ENCODE data around the gene LIMS1.

LIMS1 gene

GRCh38 chr2:108614659-108615058 is 80.4 kb downstream of the LIMS1 start:
- DNase-seq (ENCODE audit: low read depth, low spot score): no peak

- DNase-seq (ENCODE audit: low read depth, low spot score): no peak
Measured at GRCh38 chr2:108615480-108616090, 81.3 kb downstream of the LIMS1 start.

DNA sequence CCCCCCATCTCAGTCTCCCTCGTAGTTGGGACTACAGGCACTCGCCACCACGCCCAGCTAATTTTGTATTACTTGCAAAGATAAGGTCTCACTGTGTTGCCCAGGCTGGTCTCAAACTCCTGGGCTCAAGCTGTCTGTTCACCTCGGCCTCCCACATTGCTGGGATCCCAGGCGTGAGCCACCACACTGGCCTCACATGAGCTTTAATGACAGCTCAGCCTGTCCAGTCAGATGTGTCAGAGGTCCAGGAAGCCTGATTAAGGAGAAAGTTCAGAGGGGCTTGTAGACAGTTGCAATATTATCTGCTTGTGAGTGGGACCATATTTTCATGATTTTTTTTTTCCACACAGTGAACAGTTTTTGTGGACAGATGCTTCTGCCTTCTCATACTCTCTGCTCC is 82.0 kb downstream of the LIMS1 start:
- no peak for DNase-seq (ENCODE audit: low read depth, low spot score)

DNA sequence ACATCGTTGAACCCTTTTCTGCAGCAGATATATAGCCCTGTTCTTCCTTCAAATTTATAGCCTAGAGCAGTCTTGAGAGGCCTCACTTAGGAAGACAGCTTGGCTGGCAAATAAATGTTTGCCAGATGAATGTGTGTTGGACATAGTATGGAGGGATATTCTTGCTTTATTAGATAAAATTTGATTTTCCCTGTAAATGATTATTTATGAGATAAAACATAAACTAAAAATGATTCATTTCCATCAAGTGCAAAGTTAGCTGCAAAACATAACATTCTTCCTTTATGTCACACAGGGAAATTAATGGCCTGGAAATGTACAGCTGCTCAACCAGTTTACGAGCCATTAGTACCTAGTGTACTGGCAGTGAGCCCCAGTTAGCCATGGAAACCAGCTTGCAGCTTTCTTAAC is 82.5 kb downstream of the LIMS1 start:
- DNase-seq (ENCODE audit: low read depth, low spot score): no peak

- no peak for DNase-seq (ENCODE audit: low read depth, low spot score)
Measured at GRCh38 chr2:108617617-108618016, 83.3 kb downstream of the LIMS1 start.

DNA sequence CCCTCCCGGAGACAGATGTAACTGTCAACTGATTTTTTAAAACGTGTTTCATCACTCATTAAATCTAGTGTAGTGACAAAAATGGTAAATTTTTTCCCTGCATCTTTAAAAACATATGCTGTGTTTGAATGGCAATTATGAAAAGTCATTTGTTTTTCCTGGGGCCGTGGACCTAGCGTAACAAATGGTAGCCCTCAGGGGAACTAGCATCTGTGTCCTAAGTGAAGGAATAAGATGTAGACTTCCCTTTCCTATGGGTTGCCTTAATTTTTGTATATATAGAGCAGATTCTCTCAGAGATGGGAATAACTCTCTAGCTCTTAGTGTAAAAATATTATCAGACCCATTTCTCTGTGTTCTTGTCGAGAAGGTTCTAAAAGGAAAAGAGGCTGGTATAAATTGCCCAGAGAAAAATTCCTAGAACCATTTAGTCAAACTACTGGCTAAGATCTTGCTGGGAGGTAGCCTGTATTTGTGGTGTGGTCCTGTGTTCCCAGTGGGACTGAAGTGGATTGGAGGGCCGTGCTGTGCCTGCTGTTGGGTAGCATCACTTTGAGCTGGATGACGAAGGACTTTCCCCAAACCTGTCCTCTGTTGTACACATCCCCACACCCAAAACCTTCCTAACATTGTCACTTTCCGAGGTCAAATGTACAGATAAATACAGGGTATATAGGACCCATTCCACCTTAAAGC is 85.8 kb downstream of the LIMS1 start:
- DNase-seq (ENCODE audit: low read depth, low spot score): no peak

DNA sequence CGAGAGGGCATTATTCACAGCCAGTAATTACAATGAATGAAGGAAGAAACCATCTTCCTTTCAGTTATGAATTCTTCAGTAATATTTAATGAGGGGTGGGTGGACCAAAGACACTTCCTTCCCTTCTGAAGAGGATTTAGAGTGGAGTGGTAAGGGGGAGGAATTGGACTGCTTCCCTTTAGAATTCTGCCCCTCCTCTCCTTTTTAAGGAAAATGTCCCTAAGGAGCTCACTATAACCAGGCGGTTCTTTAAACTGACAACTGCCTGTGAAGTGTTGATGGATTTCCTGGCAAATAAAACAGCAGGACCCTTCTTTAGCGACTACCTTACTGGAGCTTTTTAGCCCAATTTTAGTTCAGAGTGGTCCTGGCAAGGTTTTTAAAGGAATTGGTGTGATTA is 86.4 kb downstream of the LIMS1 start:
- no peak for DNase-seq (ENCODE audit: low read depth, low spot score)

DNA sequence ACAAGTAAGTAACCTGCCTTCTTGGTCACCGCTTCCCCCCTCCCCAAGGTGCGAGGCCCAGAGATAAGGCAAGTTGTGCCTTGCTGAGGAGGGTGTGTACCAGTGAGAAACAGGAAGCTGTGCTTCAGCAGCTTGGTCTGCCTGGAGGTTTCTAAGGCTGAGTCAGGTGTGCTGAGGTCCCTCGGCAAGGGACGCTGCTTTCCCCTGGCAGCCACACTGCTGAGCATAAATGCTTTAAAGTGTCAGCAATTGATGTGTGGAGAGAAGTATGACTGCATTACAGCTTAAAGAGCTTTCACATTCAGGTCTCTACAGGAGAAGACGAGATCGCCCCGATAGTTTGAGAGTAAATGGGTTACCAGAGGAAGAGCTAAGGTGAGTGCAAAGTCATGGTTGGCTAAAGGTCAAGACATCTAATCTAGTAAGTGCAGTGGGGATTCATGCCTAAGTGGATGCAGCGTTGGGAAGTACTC is 86.9 kb downstream of the LIMS1 start:
- DNase-seq (ENCODE audit: low read depth, low spot score): peak; percentile 32

GRCh38 chr2:108621687-108622681 is 87.7 kb downstream of the LIMS1 start:
- no peak for DNase-seq (ENCODE audit: low read depth, low spot score)

DNA sequence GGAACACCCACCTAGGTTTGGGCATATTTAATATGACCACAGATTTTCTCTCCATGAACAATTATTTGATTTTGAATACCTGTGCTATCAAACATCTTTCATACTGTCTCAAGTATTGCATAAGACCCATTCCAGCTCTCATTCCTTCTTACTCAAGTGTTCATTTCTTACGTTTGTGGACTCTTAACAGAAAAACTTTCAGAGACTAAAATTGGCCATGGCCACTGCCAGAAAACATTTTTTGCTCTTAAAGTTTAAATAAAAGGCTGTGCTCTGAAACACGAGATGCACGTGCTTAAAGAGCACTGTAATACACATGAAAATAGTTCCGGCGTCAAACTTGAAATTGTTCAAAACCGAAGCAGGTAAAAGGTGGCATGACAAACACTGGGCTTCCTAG is 89.3 kb downstream of the LIMS1 start:
- DNase-seq (ENCODE audit: low read depth, low spot score): no peak

- DNase-seq (ENCODE audit: low read depth, low spot score): no peak
Measured at GRCh38 chr2:108625186-108625827, 91.0 kb downstream of the LIMS1 start.

DNA sequence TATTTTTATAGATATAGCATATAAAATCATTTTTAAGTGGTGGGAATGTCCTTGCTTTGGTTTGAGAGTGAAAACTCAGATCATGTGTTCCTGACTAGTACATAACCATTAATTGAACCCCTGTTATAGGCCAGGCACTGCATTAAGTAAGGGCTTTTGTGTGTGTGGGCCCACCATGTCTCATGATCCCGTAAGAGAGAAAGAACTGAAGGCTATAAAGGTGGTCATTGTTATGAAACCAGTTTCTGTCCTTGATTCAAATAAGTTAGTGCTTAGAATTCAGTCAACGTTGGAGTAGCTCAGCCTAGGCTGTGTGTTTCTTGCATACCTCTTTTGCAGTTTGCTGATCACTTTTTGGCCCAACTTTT is 91.5 kb downstream of the LIMS1 start:
- DNase-seq (ENCODE audit: low read depth, low spot score): no peak

GRCh38 chr2:108626995-108627394 is 92.7 kb downstream of the LIMS1 start:
- no peak for DNase-seq (ENCODE audit: low read depth, low spot score)

DNA sequence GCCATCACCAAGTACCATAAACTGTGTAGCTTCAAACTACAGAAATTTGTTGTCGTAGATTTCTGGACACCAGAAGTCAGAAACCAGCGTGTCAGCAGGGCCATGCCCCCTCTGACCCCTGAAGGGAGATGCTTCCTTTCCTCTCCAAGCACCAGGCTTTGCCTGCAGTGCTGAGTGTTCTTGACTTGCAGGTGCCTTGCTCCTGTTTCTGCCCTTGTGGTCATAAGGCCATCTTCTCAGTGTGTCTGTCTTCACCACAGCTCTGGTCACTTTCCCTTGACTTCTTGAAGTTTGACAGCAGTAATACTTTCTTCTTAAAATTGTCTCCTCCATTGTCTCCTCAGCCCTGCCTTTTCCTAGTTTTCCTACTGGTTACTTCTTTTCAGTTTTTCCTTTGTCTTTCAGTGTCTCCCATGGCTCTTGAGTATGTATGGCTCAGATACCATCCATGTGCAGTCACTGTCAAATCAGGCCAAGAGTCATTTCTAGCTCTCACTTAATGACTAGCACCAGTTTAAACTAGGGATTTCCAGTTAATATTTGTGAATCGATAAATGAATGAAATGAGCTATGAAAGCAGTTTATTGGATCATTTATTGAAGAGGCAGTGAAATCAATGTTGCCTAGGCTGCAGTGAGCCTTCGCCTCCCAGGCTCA is 93.8 kb downstream of the LIMS1 start:
- DNase-seq (ENCODE audit: low read depth, low spot score): no peak

- DNase-seq (ENCODE audit: low read depth, low spot score): no peak
Measured at GRCh38 chr2:108628936-108629335, 94.7 kb downstream of the LIMS1 start.

DNA sequence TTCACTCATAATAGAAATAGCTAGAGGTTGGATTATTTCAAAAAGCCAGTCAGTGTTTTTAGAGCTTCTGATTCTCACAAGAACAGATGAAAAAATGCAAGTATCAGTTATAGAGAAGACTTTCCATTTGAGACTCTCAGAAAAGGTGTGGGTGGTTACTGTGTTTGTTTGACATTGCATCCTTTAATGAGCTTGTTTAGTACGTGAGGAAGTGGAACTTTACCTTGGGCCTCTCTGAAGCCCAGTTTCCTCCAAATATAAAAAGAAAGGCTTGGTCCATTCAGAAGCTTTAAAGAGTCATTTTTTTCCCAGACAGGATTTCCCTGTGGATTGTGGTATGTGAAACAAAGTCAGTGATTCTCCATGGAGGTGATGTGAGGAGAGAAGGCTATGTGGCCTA is 95.1 kb downstream of the LIMS1 start:
- DNase-seq (ENCODE audit: low read depth, low spot score): no peak

DNA sequence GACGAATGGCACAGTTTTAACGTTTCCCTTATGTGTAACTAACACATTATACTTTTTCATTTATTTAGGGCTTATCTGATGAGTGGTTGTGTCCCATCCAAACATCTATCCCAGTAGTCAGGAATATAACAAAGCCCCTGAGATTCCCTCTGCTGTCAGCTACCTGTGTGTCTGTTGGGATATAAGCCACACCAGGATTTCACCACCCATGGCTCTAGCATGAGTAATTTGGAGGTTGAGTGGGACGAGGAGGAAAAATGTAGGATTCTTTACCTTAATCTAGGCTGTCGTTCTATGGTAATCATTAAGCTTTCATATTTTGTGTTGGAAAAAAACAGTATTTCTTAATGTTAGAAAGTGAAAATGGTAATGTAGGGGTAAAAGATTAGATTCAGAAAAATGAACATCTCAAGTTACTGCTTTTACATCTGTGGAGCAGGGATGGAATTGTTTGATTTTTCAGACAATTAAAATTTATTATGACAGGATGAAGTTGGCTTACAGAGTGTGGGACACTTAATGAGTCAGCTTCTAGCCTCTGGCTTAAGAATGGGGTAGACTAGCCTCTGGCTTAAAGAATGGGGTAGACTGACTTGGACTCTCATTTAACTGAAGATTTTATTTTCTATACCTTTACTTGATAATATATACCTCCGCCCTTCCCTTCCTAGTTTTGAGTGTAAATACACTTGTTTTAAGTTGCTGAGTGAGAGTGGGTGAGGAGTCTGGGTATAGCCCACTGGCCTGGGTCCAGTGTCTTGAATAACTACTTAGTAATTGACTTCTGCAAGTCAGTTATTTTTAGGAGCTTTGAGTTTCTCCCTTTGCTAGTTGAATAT is 96.5 kb downstream of the LIMS1 start:
- DNase-seq (ENCODE audit: low read depth, low spot score): no peak

- no peak for DNase-seq (ENCODE audit: low read depth, low spot score)
Measured at GRCh38 chr2:108632332-108633160, 98.3 kb downstream of the LIMS1 start.

DNA sequence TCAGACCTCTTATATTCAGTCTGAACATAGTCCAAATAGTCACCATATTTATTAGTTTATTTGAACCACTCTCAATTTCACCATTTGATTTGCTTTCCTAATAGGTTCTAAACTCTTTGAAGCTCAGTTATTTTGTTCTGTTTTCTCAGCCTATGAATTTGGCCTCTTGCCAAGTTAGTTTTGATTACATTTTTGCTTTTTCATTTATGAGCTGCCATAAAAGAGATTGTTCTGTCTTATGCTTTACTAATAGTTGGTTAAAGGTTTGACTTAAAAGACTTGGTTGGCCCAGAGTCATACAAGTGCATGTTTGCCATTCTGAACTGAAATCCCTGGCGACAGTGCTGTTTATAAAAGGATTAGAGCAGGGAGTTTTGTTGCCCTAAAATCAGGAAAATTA is 99.1 kb downstream of the LIMS1 start:
- DNase-seq (ENCODE audit: low read depth, low spot score): no peak

- no peak for DNase-seq (ENCODE audit: low read depth, low spot score)
Measured at GRCh38 chr2:108634011-108634410, 99.7 kb downstream of the LIMS1 start.

All from activated naive CD8-positive, alpha-beta T cell treated with anti-CD3 and anti-CD28 coated beads, Interleukin-2, amount 50 U/mL, for 16 hours (primary cell).